ENCODE measurements around the gene REV3L.
"Not testable (repeated sequence)": the region's sequence is repeated elsewhere in the genome, so short reads cannot be mapped to it uniquely, and the experiment has no call there.

REV3L gene

GRCh38 chr6:111499269-111499793 lies 16.3 kb upstream of the REV3L start:
- no peak for DNase-seq (ENCODE audit: low spot score)

GRCh38 chr6:111494951-111495635 lies 12.1 kb upstream of the REV3L start:
- DNase-seq (ENCODE audit: low spot score): no peak

- no peak for DNase-seq (ENCODE audit: low spot score)
Measured at GRCh38 chr6:111492499-111492898, 9.5 kb upstream of the REV3L start.

GRCh38 chr6:111490067-111490466 lies 7.0 kb upstream of the REV3L start:
- DNase-seq (ENCODE audit: low spot score): no peak

GRCh38 chr6:111487661-111488060 lies 4.6 kb upstream of the REV3L start:
- DNase-seq (ENCODE audit: low spot score): no peak

- no peak for DNase-seq (ENCODE audit: low spot score)
Measured at GRCh38 chr6:111486921-111487320, 3.9 kb upstream of the REV3L start.

- DNase-seq (ENCODE audit: low spot score): no peak
Measured at GRCh38 chr6:111486475-111486874, 3.5 kb upstream of the REV3L start.

GRCh38 chr6:111485342-111485741 lies 2.3 kb upstream of the REV3L start:
- DNase-seq (ENCODE audit: low spot score): no peak

GRCh38 chr6:111484633-111484930 lies 1.6 kb upstream of the REV3L start:
- DNase-seq (ENCODE audit: low spot score): no peak

GRCh38 chr6:111483736-111484632 lies 966 bp upstream of the REV3L start:
- DNase-seq (ENCODE audit: low spot score): peak; percentile 88

GRCh38 chr6:111482188-111482958 lies 645 bp downstream of the REV3L start:
- peak; percentile 58 for DNase-seq (ENCODE audit: low spot score)

GRCh38 chr6:111481836-111482187 lies 1.2 kb downstream of the REV3L start:
- no peak for DNase-seq (ENCODE audit: low spot score)

- DNase-seq (ENCODE audit: low spot score): no peak
Measured at GRCh38 chr6:111480988-111481822, 1.8 kb downstream of the REV3L start.

- DNase-seq (ENCODE audit: low spot score): peak; percentile 30
Measured at GRCh38 chr6:111478749-111479148, 4.3 kb downstream of the REV3L start.

GRCh38 chr6:111478064-111478476 lies 4.9 kb downstream of the REV3L start:
- DNase-seq (ENCODE audit: low spot score): no peak

GRCh38 chr6:111477481-111477938 lies 5.5 kb downstream of the REV3L start:
- DNase-seq (ENCODE audit: low spot score): no peak

GRCh38 chr6:111476061-111476460 lies 7.0 kb downstream of the REV3L start:
- DNase-seq (ENCODE audit: low spot score): not testable (repeated sequence)

GRCh38 chr6:111474771-111475170 lies 8.2 kb downstream of the REV3L start:
- DNase-seq (ENCODE audit: low spot score): no peak

- DNase-seq (ENCODE audit: low spot score): no peak
Measured at GRCh38 chr6:111474106-111474505, 8.9 kb downstream of the REV3L start.

GRCh38 chr6:111472933-111473435 lies 10.0 kb downstream of the REV3L start:
- DNase-seq (ENCODE audit: low spot score): no peak

- no peak for DNase-seq (ENCODE audit: low spot score)
Measured at GRCh38 chr6:111471958-111472357, 11.1 kb downstream of the REV3L start.

Data from putamen (tissue), 1 donor.